ENCODE measurements around the gene RHBDD2. TPM values are rescaled to one million over a fixed set of nuclear protein-coding genes. Genes with fewer than 3 reads are reported as not detected.
A peak's percentile ranks its signal among the peaks of the same experiment; 100 is the strongest.

RHBDD2 gene
- total and polyA plus RNA-seq, 9 of the 15 experiments (the other 6 are each of a cell fraction or from before 2014, with no cell fraction given) = 3.3 to 36.7 (median 17.9) TPM

DNA sequence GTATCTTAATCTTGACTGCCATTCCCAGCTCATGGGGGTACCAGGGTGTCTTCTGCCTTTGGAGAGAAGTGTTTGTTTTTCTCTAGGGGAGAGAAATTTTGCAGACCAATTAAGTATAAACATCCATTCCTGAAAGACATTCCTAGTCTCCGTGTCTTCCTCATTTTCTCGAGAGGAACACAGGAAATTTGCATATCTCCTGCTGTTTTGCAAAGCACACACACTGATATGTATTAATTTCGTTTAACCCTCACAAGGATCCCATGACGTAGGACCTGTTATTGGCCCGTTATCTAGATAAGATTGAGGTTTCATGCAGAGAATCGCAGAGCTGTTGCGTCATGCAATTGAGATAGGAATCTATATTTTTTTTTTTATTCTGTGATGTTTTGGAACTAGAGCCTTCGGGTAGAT, 944 bp downstream of the RHBDD2 start (continued):
- TF ChIP-seq, protein P1, sequence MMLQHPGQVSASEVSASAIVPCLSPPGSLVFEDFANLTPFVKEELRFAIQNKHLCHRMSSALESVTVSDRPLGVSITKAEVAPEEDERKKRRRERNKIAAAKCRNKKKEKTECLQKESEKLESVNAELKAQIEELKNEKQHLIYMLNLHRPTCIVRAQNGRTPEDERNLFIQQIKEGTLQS (IDR thresholded peaks at IDR 0.05) = peak; percentile 94
- TF ChIP-seq, protein P1 (CRISPR knock-in tag; conservative IDR thresholded peaks at IDR 0.05) = no peak; the same call in 1 of the 2 replicates
- TF ChIP-seq ZFPM2 (CRISPR knock-in tag; IDR thresholded peaks at IDR 0.05) (0 out of 2 replicates have a peak, but pooled peaks have one; percentile 29), ESRRA (IDR thresholded peaks at IDR 0.05; ENCODE audit: borderline replicate concordance, low read depth) (peak; percentile 74; the same call in 1 of the 2 replicates), JUND (IDR thresholded peaks at IDR 0.05; ENCODE audit: borderline replicate concordance, low read depth, low read length) (peak; percentile 87), JUND (tag; IDR thresholded peaks at IDR 0.05; ENCODE audit: borderline replicate concordance, low read depth, low read length) (peak; percentile 89), ZNF143 (CRISPR knock-in tag; IDR thresholded peaks at IDR 0.05) (0 out of 2 replicates have a peak, but pooled peaks have one; percentile 1), NFE2 (IDR thresholded peaks at IDR 0.05; ENCODE audit: low read depth) (peak; percentile 11; the same call in 1 of the 2 replicates), ZNF384 (IDR thresholded peaks at IDR 0.05; ENCODE audit: low read depth, low read length) (peak; percentile 73; the same call in 1 of the 2 replicates), ATF1 (CRISPR knock-in tag; IDR thresholded peaks at IDR 0.05) (no peak), ATF1 (tag; IDR thresholded peaks at IDR 0.05) (peak; percentile 88), ATF7 (IDR thresholded peaks at IDR 0.05) (peak; percentile 91), ARID1B (IDR thresholded peaks at IDR 0.05) (0 out of 2 replicates have a peak, but pooled peaks have one; percentile 32), RCOR1 (IDR thresholded peaks at IDR 0.05; ENCODE audit: borderline replicate concordance in 1 of 2, low read depth in 2 of 2, low read length in 2 of 2) (peak in 1 of 2 experiments; percentile 81; a peak in 2 of 4 replicates), FOXK2 (conservative IDR thresholded peaks at IDR 0.05 in 1 of 2, IDR thresholded peaks at IDR 0.05 in 1 of 2; ENCODE audit: low read depth in 2 of 2) (0 out of 4 replicates have a peak, but pooled peaks of 1 of the 2 experiments have one; percentile 42), PRMT5 (CRISPR knock-in tag; IDR thresholded peaks at IDR 0.05) (no peak), MTA3 (IDR thresholded peaks at IDR 0.05; ENCODE audit: borderline replicate concordance) (peak; percentile 56; the same call in 1 of the 2 replicates), PML (IDR thresholded peaks at IDR 0.05; ENCODE audit: low read length) (0 out of 2 replicates have a peak, but pooled peaks have one; percentile 19), TEAD1 (CRISPR knock-in tag; IDR thresholded peaks at IDR 0.05) (0 out of 4 replicates have a peak, but pooled peaks of 1 of the 2 experiments have one; percentile 51), PRDM10 (IDR thresholded peaks at IDR 0.05; ENCODE audit: partially characterized antibody) (peak; percentile 11), CXXC5 (CRISPR knock-in tag; IDR thresholded peaks at IDR 0.05) (peak; percentile 31; the same call in 1 of the 2 replicates), CEBPB (tag; IDR thresholded peaks at IDR 0.05) (peak; percentile 93)
- TF ChIP-seq, protein P2, sequence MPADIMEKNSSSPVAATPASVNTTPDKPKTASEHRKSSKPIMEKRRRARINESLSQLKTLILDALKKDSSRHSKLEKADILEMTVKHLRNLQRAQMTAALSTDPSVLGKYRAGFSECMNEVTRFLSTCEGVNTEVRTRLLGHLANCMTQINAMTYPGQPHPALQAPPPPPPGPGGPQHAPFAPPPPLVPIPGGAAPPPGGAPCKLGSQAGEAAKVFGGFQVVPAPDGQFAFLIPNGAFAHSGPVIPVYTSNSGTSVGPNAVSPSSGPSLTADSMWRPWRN (IDR thresholded peaks at IDR 0.05; ENCODE audit: low read depth) = peak; percentile 24; the same call in 1 of the 2 replicates
- TF ChIP-seq, protein P3, sequence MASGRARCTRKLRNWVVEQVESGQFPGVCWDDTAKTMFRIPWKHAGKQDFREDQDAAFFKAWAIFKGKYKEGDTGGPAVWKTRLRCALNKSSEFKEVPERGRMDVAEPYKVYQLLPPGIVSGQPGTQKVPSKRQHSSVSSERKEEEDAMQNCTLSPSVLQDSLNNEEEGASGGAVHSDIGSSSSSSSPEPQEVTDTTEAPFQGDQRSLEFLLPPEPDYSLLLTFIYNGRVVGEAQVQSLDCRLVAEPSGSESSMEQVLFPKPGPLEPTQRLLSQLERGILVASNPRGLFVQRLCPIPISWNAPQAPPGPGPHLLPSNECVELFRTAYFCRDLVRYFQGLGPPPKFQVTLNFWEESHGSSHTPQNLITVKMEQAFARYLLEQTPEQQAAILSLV (tag; IDR thresholded peaks at IDR 0.05) = peak; percentile 78

Data from K562 (cell line).